Osteoblast (primary cell): ENCODE results near the gene KRTAP4-16. TPM values are rescaled to one million over a fixed set of nuclear protein-coding genes. Genes with fewer than 3 reads are reported as not detected.
"Not testable (repeated sequence)": the region's sequence is repeated elsewhere in the genome, so short reads cannot be mapped to it uniquely, and the experiment has no call there.

Experiments used
- DNase-seq: peaks from one replicate; pipeline ENCODE4 v3.0.0; 2011; ENCODE audit warnings: low spot score, mixed read lengths; ENCODE audit not compliant: insufficient read length; ENCODE audit errors: missing footprints
- H2AFZ ChIP-seq: 2 replicates; pipeline ENCODE4 v1.6.0; 2011; ENCODE audit warnings: mild to moderate bottlenecking, low read length
- H3K27ac ChIP-seq: 2 replicates; pipeline ENCODE4 v1.5.1; 2011; ENCODE audit warnings: mild to moderate bottlenecking, low read depth, low read length, moderate library complexity
- H3K27me3 ChIP-seq: 2 replicates; pipeline ENCODE4 v1.6.0; 2012; ENCODE audit warnings: mild to moderate bottlenecking, control low read depth, inconsistent platforms, low read length, moderate library complexity; ENCODE audit not compliant: insufficient read depth
- H3K36me3 ChIP-seq: 2 replicates; pipeline ENCODE4 v1.5.1; 2011; ENCODE audit warnings: mild to moderate bottlenecking, low read length, control low read depth, moderate library complexity; ENCODE audit not compliant: insufficient read depth
- H3K4me1 ChIP-seq: 2 replicates; pipeline ENCODE4 v1.5.1; 2011; ENCODE audit warnings: mild to moderate bottlenecking, low read length, control low read depth, moderate library complexity; ENCODE audit not compliant: insufficient read depth
- H3K4me2 ChIP-seq: 2 replicates; pipeline ENCODE4 v1.6.0; 2011; ENCODE audit warnings: mild to moderate bottlenecking, low read length; ENCODE audit not compliant: insufficient read depth
- H3K4me3 ChIP-seq: fragments of 200-600 bp; sonication (generic); 3 replicates; pipeline ENCODE4 v1.5.1; 2012; ENCODE audit warnings: mild to moderate bottlenecking, low read length, inconsistent platforms; ENCODE audit not compliant: insufficient read depth
- H3K79me2 ChIP-seq: 2 replicates; pipeline ENCODE4 v1.6.0; 2012; ENCODE audit warnings: mild to moderate bottlenecking, low read length, control low read depth, inconsistent platforms; ENCODE audit not compliant: insufficient read depth
- H3K9me3 ChIP-seq: 2 replicates; pipeline ENCODE4 v1.5.1; 2011; ENCODE audit warnings: low read depth, low read length, control low read depth
- H4K20me1 ChIP-seq: 2 replicates; pipeline ENCODE4 v1.6.0; 2012; ENCODE audit warnings: mild to moderate bottlenecking, low read length, control low read depth; ENCODE audit not compliant: insufficient read depth
- CTCF ChIP-seq: IDR thresholded peaks from 2 replicates; pipeline ENCODE4 v1.5.1; 2011; ENCODE audit warnings: mild to moderate bottlenecking, low read depth, low read length, moderate library complexity; ENCODE audit errors: extremely low read depth
- total RNA-seq: library from RNA; depleted of rRNA; stranded (reverse); fragments of >200 nt; gene quantifications from 2 replicates; pipeline ENCODE4 v1.2.3, GENCODE V29; 2012

The KRTAP4-16 gene
- total RNA-seq, 1 donor = not detected

- H3K79me2 ChIP-seq = no peaks in the 10 kb centered on the region
- no peak overlapping the region for H3K4me2 ChIP-seq
- TF ChIP-seq CTCF = no peak
- H3K27ac ChIP-seq = no peak overlapping the region
- no peak for DNase-seq
- peaks cover 24% of the 10 kb centered on the region for H3K4me1 ChIP-seq
- no peaks in the 10 kb centered on the region for H4K20me1 ChIP-seq
- no peaks in the 10 kb centered on the region for H3K9me3 ChIP-seq
- no peaks in the 10 kb centered on the region for H3K36me3 ChIP-seq
- H3K27me3 ChIP-seq = no peaks in the 10 kb centered on the region
- H3K4me3 ChIP-seq = no peak overlapping the region
- H2AFZ ChIP-seq = no peak overlapping the region
Observed at GRCh38 chr17:41103896-41104295, 1.9 kb upstream of the KRTAP4-16 start.

GRCh38 chr17:41099682-41100480 lies 2.1 kb downstream of the KRTAP4-16 start:
- not testable (repeated sequence) for H3K9me3 ChIP-seq, H3K36me3 ChIP-seq, H3K79me2 ChIP-seq, H3K4me3 ChIP-seq, H3K4me2 ChIP-seq, DNase-seq, H4K20me1 ChIP-seq, H2AFZ ChIP-seq, H3K27me3 ChIP-seq
- H3K4me1 ChIP-seq = peaks cover 31% of the 10 kb centered on the region
- H3K27ac ChIP-seq = peak overlapping the region; percentile 73

GRCh38 chr17:41098481-41098880 lies 3.5 kb downstream of the KRTAP4-16 start:
- TF ChIP-seq CTCF = no peak
- H3K4me3 ChIP-seq = no peak overlapping the region
- no peaks in the 10 kb centered on the region for H3K27me3 ChIP-seq
- H3K4me2 ChIP-seq = peak overlapping the region; percentile 20
- H3K4me1 ChIP-seq = peaks cover 29% of the 10 kb centered on the region
- peak overlapping the region; percentile 76 for H2AFZ ChIP-seq
- H3K27ac ChIP-seq = peak overlapping the region; percentile 59
- H4K20me1 ChIP-seq = no peaks in the 10 kb centered on the region
- no peaks in the 10 kb centered on the region for H3K36me3 ChIP-seq
- H3K79me2 ChIP-seq = no peaks in the 10 kb centered on the region
- peak; percentile 58 for DNase-seq
- H3K9me3 ChIP-seq = no peaks in the 10 kb centered on the region

GRCh38 chr17:41098042-41098441 lies 4.0 kb downstream of the KRTAP4-16 start, which contains the start of gene KRTAP4-8:
KRTAP4-8 (minus strand) TSS chr17:41098142; CDS start chr17:41098084, 58 bp downstream.
- Histone ChIP-seq H3K4me2 (peak within 1 kb of the TSS; percentile 20), H3K27me3 (no peaks in the 10 kb centered on the region), H3K4me1 (peaks cover 29% of the 10 kb centered on the region), H3K9me3 (no peaks in the 10 kb centered on the region), H3K79me2 (no peaks in the 10 kb centered on the region), H2AFZ (peak within 1 kb of the TSS; percentile 76), H3K27ac (peak within 1 kb of the TSS; percentile 59), H3K36me3 (no peaks in the 10 kb centered on the region), H3K4me3 (no peak within 1 kb of the TSS), H4K20me1 (no peaks in the 10 kb centered on the region)
- no peak for DNase-seq
- no peak for TF ChIP-seq CTCF
